ENCODE results near the gene VSIG1.
A peak's percentile ranks its signal among the peaks of the same experiment; 100 is the strongest.

The VSIG1 gene

GRCh38 chrX:108068121-108068520 lies 23.3 kb downstream of the VSIG1 start:
- DNase-seq, result no peak

- no peak for DNase-seq
Observed at GRCh38 chrX:108070891-108071290, 26.0 kb downstream of the VSIG1 start.

GRCh38 chrX:108071578-108071977 lies 26.7 kb downstream of the VSIG1 start:
- no peak for DNase-seq

GRCh38 chrX:108072746-108073145 lies 27.9 kb downstream of the VSIG1 start:
- DNase-seq, result no peak

GRCh38 chrX:108081110-108081509 lies 36.2 kb downstream of the VSIG1 start:
- no peak for DNase-seq

GRCh38 chrX:108087792-108088191 lies 42.9 kb downstream of the VSIG1 start:
- DNase-seq, result no peak

- DNase-seq, result no peak
Observed at GRCh38 chrX:108088511-108088910, 43.6 kb downstream of the VSIG1 start.

- DNase-seq, result no peak
Observed at GRCh38 chrX:108090491-108091263, 45.8 kb downstream of the VSIG1 start.

GRCh38 chrX:108091264-108091877 lies 46.5 kb downstream of the VSIG1 start, which contains the start of the genes ATG4A and PSMD10:
Gene ATG4A (plus strand): TSS chrX:108091778. CDS start chrX:108091827, 49 bp downstream.
Gene PSMD10 (minus strand): TSS chrX:108091542. CDS start chrX:108091520, 22 bp downstream.
- peak; percentile 92 for DNase-seq

- no peak for DNase-seq
Observed at GRCh38 chrX:108091878-108092291, 47.0 kb downstream of the VSIG1 start.

GRCh38 chrX:108097380-108097779 lies 52.5 kb downstream of the VSIG1 start:
- no peak for DNase-seq

GRCh38 chrX:108105473-108105872 lies 60.6 kb downstream of the VSIG1 start:
- DNase-seq, result no peak

- DNase-seq, result no peak
Observed at GRCh38 chrX:108114541-108114940, 69.7 kb downstream of the VSIG1 start.

- DNase-seq, result no peak
Observed at GRCh38 chrX:108117988-108118387, 73.1 kb downstream of the VSIG1 start.

- DNase-seq, result no peak
Observed at GRCh38 chrX:108121291-108121690, 76.4 kb downstream of the VSIG1 start.

- DNase-seq, result no peak
Observed at GRCh38 chrX:108122748-108123147, 77.9 kb downstream of the VSIG1 start.

- DNase-seq, result no peak
Observed at GRCh38 chrX:108123591-108124366, 78.9 kb downstream of the VSIG1 start.

GRCh38 chrX:108126661-108127060 lies 81.8 kb downstream of the VSIG1 start:
- DNase-seq, result no peak

GRCh38 chrX:108127152-108127551 lies 82.3 kb downstream of the VSIG1 start:
- DNase-seq, result no peak
